Measurements from ENCODE around the gene SLC6A12. TPM values are rescaled to one million over a fixed set of nuclear protein-coding genes. Genes with fewer than 3 reads are reported as not detected.

The SLC6A12 gene
- total RNA-seq, 4 donors from 2014 or later, result 0.17 to 0.78 (median 0.34) TPM; not detected in 1

GRCh38 chr12:257521-258321, 43.8 kb upstream of the SLC6A12 start:
- intact Hi-C loops (cut with DNase I), result no loop called here
- Histone ChIP-seq H3K36me3 (no peaks in the 10 kb centered on the region), H3K27ac (replicated peaks in 1 of 4) (no peak overlapping the region), H3K27me3 (peaks cover 0 to 68% (median 3%) of the 10 kb centered on the region in 4 donors), H3K9me3 (no peaks in the 10 kb centered on the region), H3K4me3 (no peak overlapping the region), H3K4me1 (no peaks in the 10 kb centered on the region)
- peak; percentile 70 for DNase-seq (ENCODE audit: extremely low spot score)
- 66% methylated on average over 14 of the region's 14 CpGs for WGBS
- TF ChIP-seq, protein P1, sequence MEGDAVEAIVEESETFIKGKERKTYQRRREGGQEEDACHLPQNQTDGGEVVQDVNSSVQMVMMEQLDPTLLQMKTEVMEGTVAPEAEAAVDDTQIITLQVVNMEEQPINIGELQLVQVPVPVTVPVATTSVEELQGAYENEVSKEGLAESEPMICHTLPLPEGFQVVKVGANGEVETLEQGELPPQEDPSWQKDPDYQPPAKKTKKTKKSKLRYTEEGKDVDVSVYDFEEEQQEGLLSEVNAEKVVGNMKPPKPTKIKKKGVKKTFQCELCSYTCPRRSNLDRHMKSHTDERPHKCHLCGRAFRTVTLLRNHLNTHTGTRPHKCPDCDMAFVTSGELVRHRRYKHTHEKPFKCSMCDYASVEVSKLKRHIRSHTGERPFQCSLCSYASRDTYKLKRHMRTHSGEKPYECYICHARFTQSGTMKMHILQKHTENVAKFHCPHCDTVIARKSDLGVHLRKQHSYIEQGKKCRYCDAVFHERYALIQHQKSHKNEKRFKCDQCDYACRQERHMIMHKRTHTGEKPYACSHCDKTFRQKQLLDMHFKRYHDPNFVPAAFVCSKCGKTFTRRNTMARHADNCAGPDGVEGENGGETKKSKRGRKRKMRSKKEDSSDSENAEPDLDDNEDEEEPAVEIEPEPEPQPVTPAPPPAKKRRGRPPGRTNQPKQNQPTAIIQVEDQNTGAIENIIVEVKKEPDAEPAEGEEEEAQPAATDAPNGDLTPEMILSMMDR (IDR thresholded peaks at IDR 0.05), result no peak
- TF ChIP-seq POLR2A (IDR thresholded peaks at IDR 0.05; ENCODE audit: low read depth), result no peak
- no peak for TF ChIP-seq EP300 (IDR thresholded peaks at IDR 0.05)
- TF ChIP-seq POLR2AphosphoS5 (IDR thresholded peaks at IDR 0.05), result no peak

DNA sequence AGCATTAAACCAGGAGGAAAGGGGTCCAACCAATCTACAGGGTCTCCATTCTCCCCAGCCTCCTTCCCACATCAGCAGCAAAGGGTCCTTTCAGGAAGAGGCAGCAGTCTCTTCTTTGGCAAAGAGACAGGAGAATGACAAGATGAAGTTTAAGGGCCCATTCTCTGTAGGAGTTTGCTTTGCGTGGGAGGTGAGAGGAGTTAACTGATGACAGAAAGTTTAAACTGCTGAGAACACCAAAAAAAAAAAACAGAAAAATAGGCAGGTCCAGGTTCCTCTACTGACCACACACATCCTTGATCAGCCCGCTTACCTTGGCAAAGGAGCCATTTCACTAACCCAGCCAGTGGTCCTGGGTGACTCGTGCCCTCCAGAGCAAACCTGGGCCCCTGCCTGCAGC, 43.0 kb upstream of the SLC6A12 start:
- Histone ChIP-seq H3K36me3 (no peaks in the 10 kb centered on the region), H3K27me3 (peaks cover 0 to 66% (median 3%) of the 10 kb centered on the region in 4 donors)

DNA sequence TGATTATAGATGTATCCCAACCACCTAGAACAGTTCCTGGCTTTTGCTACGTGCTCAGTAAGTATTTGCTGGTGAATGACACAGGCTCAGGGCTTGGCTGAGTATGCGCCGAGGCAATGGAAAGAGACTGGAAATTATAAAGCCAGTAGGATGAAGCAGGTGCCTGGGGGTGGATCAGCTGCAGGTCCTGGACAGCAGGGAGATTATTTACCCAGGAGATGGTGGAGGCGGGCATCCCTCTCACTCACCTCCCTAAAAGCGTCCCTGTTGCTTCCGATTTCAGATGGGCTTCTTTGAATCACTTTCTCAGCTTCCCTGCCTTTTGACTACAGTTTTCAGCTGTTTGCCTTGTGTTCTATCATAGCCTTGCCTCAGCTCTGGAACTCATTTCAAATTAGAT, 42.3 kb upstream of the SLC6A12 start:
- no peak for TF ChIP-seq POLR2A (IDR thresholded peaks at IDR 0.05; ENCODE audit: low read depth)
- no peak for TF ChIP-seq POLR2AphosphoS5 (IDR thresholded peaks at IDR 0.05)
- TF ChIP-seq, protein P1 (IDR thresholded peaks at IDR 0.05), result no peak
- TF ChIP-seq EP300 (IDR thresholded peaks at IDR 0.05), result no peak
- no peak overlapping the region for H3K27ac ChIP-seq (replicated peaks in 1 of 4)
- no peak overlapping the region for H3K4me3 ChIP-seq
- no peaks in the 10 kb centered on the region for H3K4me1 ChIP-seq
- intact Hi-C loops (cut with DNase I), result no loop called here
- DNase-seq (ENCODE audit: extremely low spot score), result peak; percentile 26
- no peaks in the 10 kb centered on the region for H3K36me3 ChIP-seq
- H3K27me3 ChIP-seq, result peaks cover 0 to 60% (median 3%) of the 10 kb centered on the region in 4 donors
- no peaks in the 10 kb centered on the region for H3K9me3 ChIP-seq
- 93% methylated on average over 6 of the region's 6 CpGs for WGBS

More for the DNA sequence above, 43.0 kb upstream of the SLC6A12 start:
- Histone ChIP-seq H3K4me1 (no peaks in the 10 kb centered on the region), H3K9me3 (no peaks in the 10 kb centered on the region), H3K4me3 (no peak overlapping the region), H3K27ac (replicated peaks in 1 of 4) (no peak overlapping the region)
- WGBS, result 45% methylated on average over 3 of the region's 3 CpGs
- no peak for DNase-seq (ENCODE audit: extremely low spot score)
- intact Hi-C loops (cut with DNase I), result no loop called here
- no peak for TF ChIP-seq EP300 (IDR thresholded peaks at IDR 0.05)
- TF ChIP-seq, protein P1 (IDR thresholded peaks at IDR 0.05), result no peak
- no peak for TF ChIP-seq POLR2AphosphoS5 (IDR thresholded peaks at IDR 0.05)
- TF ChIP-seq POLR2A (IDR thresholded peaks at IDR 0.05; ENCODE audit: low read depth), result no peak

- intact Hi-C loops (cut with DNase I), result no loop called here
- no peaks in the 10 kb centered on the region for H3K36me3 ChIP-seq
These were observed 41.0 kb upstream of the SLC6A12 start for GRCh38 chr12:254912-255311.

More at GRCh38 chr12:254912-255311, 41.0 kb upstream of the SLC6A12 start:
- no peak overlapping the region for H3K27ac ChIP-seq (replicated peaks in 1 of 4)
- peaks cover 0 to 50% (median 3%) of the 10 kb centered on the region in 4 donors for H3K27me3 ChIP-seq
- peak; percentile 68 for DNase-seq (ENCODE audit: extremely low spot score)
- H3K4me1 ChIP-seq, result no peaks in the 10 kb centered on the region
- 84% methylated on average over 9 of the region's 9 CpGs for WGBS
- no peak overlapping the region for H3K4me3 ChIP-seq
- TF ChIP-seq, protein P1 (IDR thresholded peaks at IDR 0.05), result no peak
- TF ChIP-seq EP300 (IDR thresholded peaks at IDR 0.05), result no peak
- H3K9me3 ChIP-seq, result no peaks in the 10 kb centered on the region

Data from esophagus muscularis mucosa (tissue), 4 donors.